Measurements from ENCODE around the gene MYL10.

- no peak for TF ChIP-seq POLR2A (IDR thresholded peaks at IDR 0.05; ENCODE audit: extremely low read depth, insufficient read length)
- TF ChIP-seq, protein P1, sequence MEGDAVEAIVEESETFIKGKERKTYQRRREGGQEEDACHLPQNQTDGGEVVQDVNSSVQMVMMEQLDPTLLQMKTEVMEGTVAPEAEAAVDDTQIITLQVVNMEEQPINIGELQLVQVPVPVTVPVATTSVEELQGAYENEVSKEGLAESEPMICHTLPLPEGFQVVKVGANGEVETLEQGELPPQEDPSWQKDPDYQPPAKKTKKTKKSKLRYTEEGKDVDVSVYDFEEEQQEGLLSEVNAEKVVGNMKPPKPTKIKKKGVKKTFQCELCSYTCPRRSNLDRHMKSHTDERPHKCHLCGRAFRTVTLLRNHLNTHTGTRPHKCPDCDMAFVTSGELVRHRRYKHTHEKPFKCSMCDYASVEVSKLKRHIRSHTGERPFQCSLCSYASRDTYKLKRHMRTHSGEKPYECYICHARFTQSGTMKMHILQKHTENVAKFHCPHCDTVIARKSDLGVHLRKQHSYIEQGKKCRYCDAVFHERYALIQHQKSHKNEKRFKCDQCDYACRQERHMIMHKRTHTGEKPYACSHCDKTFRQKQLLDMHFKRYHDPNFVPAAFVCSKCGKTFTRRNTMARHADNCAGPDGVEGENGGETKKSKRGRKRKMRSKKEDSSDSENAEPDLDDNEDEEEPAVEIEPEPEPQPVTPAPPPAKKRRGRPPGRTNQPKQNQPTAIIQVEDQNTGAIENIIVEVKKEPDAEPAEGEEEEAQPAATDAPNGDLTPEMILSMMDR (IDR thresholded peaks at IDR 0.05; ENCODE audit: low read depth, low read length): no peak
- TF ChIP-seq, protein P2, sequence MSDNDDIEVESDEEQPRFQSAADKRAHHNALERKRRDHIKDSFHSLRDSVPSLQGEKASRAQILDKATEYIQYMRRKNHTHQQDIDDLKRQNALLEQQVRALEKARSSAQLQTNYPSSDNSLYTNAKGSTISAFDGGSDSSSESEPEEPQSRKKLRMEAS (IDR thresholded peaks at IDR 0.05; ENCODE audit: low read depth, low read length): no peak
- TF ChIP-seq MYC (IDR thresholded peaks at IDR 0.05; ENCODE audit: low read depth, low read length): no peak
These were observed 31.2 kb downstream of the MYL10 start for GRCh38 chr7:101597941-101598340.

Data from NB4 (cell line).